ENCODE measurements around the gene SHOC1. TPM values are rescaled to one million over a fixed set of nuclear protein-coding genes. Genes with fewer than 3 reads are reported as not detected.

SHOC1 gene
- polyA plus RNA-seq, 1 of the 3 experiments (the other 2 are of a cell fraction): not detected

GRCh38 chr9:111825468-111826145 is 30.9 kb upstream of the SHOC1 start:
- H3K9me3 ChIP-seq: no peaks in the 10 kb centered on the region
- no peaks in the 10 kb centered on the region for H4K20me1 ChIP-seq (ENCODE audit: insufficient read depth)
- CTCF ChIA-PET: interaction anchor here (1.8 kb wide), 1 partner anchor 249 kb away, joined by 4 read pairs; no protein-coding TSS in a partner anchor
- H3K27ac ChIP-seq (ENCODE audit: low read depth in 2 of 2, low read length in 1 of 2): no peak overlapping the region
- no peaks in the 10 kb centered on the region for H3K4me1 ChIP-seq (ENCODE audit: control insufficient read depth in 1 of 2, insufficient read depth in 2 of 2, low read depth in 1 of 2, low read length in 1 of 2)
- no peaks in the 10 kb centered on the region for H3F3A ChIP-seq (replicated peaks; ENCODE audit: insufficient read depth)
- no peak overlapping the region for H3K4me2 ChIP-seq
- H3K9ac ChIP-seq: no peak overlapping the region
- H3K4me3 ChIP-seq (ENCODE audit: low read depth in 2 of 2, low read length in 1 of 2): no peak overlapping the region
- WGBS (ENCODE audit: low lambda C conversion rate): 12% methylated on average over 3 of the region's 3 CpGs
- H3K27me3 ChIP-seq (ENCODE audit: insufficient read depth): no peaks in the 10 kb centered on the region
- no peak overlapping the region; the same call in 1 of the 2 replicates for H2AFZ ChIP-seq (ENCODE audit: low read depth)
- DNase-seq: no peak
- H3K36me3 ChIP-seq (replicated peaks in 1 of 2; ENCODE audit: control insufficient read depth in 1 of 2, insufficient read depth in 2 of 2, low read length in 1 of 2): no peaks in the 10 kb centered on the region
- POLR2A ChIA-PET: interaction anchor here (0.6 kb wide), 1 partner anchor 34 kb away, joined by 3 read pairs; no protein-coding TSS in a partner anchor
- TF ChIP-seq GABPA (IDR thresholded peaks at IDR 0.05; ENCODE audit: low read depth) (no peak), FOSL2 (IDR thresholded peaks at IDR 0.05; ENCODE audit: borderline replicate concordance, low read depth) (peak; percentile 38; the same call in 1 of the 2 replicates), JUND (IDR thresholded peaks at IDR 0.05) (0 out of 2 replicates have a peak, but pooled peaks have one; percentile 10)
- TF ChIP-seq, protein P1, sequence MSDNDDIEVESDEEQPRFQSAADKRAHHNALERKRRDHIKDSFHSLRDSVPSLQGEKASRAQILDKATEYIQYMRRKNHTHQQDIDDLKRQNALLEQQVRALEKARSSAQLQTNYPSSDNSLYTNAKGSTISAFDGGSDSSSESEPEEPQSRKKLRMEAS (IDR thresholded peaks at IDR 0.05; ENCODE audit: low read depth): peak; percentile 43; the same call in 1 of the 2 replicates
- TF ChIP-seq, protein P2, sequence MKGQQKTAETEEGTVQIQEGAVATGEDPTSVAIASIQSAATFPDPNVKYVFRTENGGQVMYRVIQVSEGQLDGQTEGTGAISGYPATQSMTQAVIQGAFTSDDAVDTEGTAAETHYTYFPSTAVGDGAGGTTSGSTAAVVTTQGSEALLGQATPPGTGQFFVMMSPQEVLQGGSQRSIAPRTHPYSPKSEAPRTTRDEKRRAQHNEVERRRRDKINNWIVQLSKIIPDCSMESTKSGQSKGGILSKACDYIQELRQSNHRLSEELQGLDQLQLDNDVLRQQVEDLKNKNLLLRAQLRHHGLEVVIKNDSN (IDR thresholded peaks at IDR 0.05; ENCODE audit: borderline replicate concordance, low read depth): peak; percentile 30; the same call in 1 of the 2 replicates
- H3K79me2 ChIP-seq (ENCODE audit: insufficient read depth): no peaks in the 10 kb centered on the region
- no peaks in the 10 kb centered on the region for H3K9me2 ChIP-seq

- H2AFZ ChIP-seq (ENCODE audit: low read depth): no peak overlapping the region
- H3F3A ChIP-seq (replicated peaks; ENCODE audit: insufficient read depth): no peaks in the 10 kb centered on the region
- WGBS (ENCODE audit: low lambda C conversion rate): 93% methylated on average over 4 of the region's 5 CpGs
- POLR2A ChIA-PET: interaction anchor here (0.5 kb wide), 1 partner anchor 128 kb away, joined by 3 read pairs; no protein-coding TSS in a partner anchor
- H3K27ac ChIP-seq (ENCODE audit: low read depth in 2 of 2, low read length in 1 of 2): no peak overlapping the region
- no peak overlapping the region for H3K4me2 ChIP-seq
- no peaks in the 10 kb centered on the region for H4K20me1 ChIP-seq (ENCODE audit: insufficient read depth)
- H3K27me3 ChIP-seq (ENCODE audit: insufficient read depth): no peaks in the 10 kb centered on the region
- H3K4me1 ChIP-seq (ENCODE audit: control insufficient read depth in 1 of 2, insufficient read depth in 2 of 2, low read depth in 1 of 2, low read length in 1 of 2): no peaks in the 10 kb centered on the region
- CTCF ChIA-PET: interaction anchor here (1.1 to 1.2 kb wide), 2 partner anchors 20 to 254 kb away, joined by 4 read pairs; no protein-coding TSS in a partner anchor
- no peaks in the 10 kb centered on the region for H3K79me2 ChIP-seq (ENCODE audit: insufficient read depth)
- no peaks in the 10 kb centered on the region for H3K9me3 ChIP-seq
- no peak overlapping the region for H3K4me3 ChIP-seq (ENCODE audit: low read depth in 2 of 2, low read length in 1 of 2)
- H3K36me3 ChIP-seq (replicated peaks in 1 of 2; ENCODE audit: control insufficient read depth in 1 of 2, insufficient read depth in 2 of 2, low read length in 1 of 2): no peaks in the 10 kb centered on the region
- no peak for DNase-seq
- TF ChIP-seq, protein P3, sequence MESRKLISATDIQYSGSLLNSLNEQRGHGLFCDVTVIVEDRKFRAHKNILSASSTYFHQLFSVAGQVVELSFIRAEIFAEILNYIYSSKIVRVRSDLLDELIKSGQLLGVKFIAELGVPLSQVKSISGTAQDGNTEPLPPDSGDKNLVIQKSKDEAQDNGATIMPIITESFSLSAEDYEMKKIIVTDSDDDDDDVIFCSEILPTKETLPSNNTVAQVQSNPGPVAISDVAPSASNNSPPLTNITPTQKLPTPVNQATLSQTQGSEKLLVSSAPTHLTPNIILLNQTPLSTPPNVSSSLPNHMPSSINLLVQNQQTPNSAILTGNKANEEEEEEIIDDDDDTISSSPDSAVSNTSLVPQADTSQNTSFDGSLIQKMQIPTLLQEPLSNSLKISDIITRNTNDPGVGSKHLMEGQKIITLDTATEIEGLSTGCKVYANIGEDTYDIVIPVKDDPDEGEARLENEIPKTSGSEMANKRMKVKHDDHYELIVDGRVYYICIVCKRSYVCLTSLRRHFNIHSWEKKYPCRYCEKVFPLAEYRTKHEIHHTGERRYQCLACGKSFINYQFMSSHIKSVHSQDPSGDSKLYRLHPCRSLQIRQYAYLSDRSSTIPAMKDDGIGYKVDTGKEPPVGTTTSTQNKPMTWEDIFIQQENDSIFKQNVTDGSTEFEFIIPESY (IDR thresholded peaks at IDR 0.05; ENCODE audit: borderline replicate concordance, low read depth): no peak
- TF ChIP-seq FOXJ3 (CRISPR knock-in tag; IDR thresholded peaks at IDR 0.05) (no peak), FOXM1 (IDR thresholded peaks at IDR 0.05; ENCODE audit: low read depth) (no peak), EP300 (IDR thresholded peaks at IDR 0.05; ENCODE audit: borderline replicate concordance in 1 of 2, low read depth in 1 of 2, low read length in 1 of 2) (no peak), GABPA (IDR thresholded peaks at IDR 0.05; ENCODE audit: low read depth) (no peak), EZH2phosphoT487 (IDR thresholded peaks at IDR 0.05; ENCODE audit: borderline replicate concordance, low read depth) (no peak), JUND (IDR thresholded peaks at IDR 0.05) (no peak), SMC3 (IDR thresholded peaks at IDR 0.05; ENCODE audit: low read depth, low read length) (no peak)
- TF ChIP-seq, protein P4, sequence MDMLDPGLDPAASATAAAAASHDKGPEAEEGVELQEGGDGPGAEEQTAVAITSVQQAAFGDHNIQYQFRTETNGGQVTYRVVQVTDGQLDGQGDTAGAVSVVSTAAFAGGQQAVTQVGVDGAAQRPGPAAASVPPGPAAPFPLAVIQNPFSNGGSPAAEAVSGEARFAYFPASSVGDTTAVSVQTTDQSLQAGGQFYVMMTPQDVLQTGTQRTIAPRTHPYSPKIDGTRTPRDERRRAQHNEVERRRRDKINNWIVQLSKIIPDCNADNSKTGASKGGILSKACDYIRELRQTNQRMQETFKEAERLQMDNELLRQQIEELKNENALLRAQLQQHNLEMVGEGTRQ (IDR thresholded peaks at IDR 0.05; ENCODE audit: borderline replicate concordance, low read depth, low read length): no peak
- H3K9me2 ChIP-seq: no peaks in the 10 kb centered on the region
- H3K9ac ChIP-seq: no peak overlapping the region
These were observed 26.3 kb upstream of the SHOC1 start for GRCh38 chr9:111821006-111821528.
